ENCODE measurements around the gene HSFX3.
A peak's percentile ranks its signal among the peaks of the same experiment; 100 is the strongest.
"Not testable (repeated sequence)": the region's sequence is repeated elsewhere in the genome, so short reads cannot be mapped to it uniquely, and the experiment has no call there.

Gene HSFX3

GRCh38 chrX:149568701-149569296, 19.1 kb upstream of the HSFX3 start:
- Histone ChIP-seq H3K4me1 (ENCODE audit: control insufficient read depth, insufficient read depth, low read length) (no peaks in the 10 kb centered on the region), H3K36me3 (ENCODE audit: insufficient read depth, low read length) (no peaks in the 10 kb centered on the region), H3K9ac (ENCODE audit: low read depth, low read length) (no peak overlapping the region), H3K4me2 (ENCODE audit: low read length) (no peak overlapping the region), H3K4me3 (ENCODE audit: low read length) (no peak overlapping the region), H3K27me3 (ENCODE audit: control insufficient read depth, insufficient read depth, low read length) (peaks cover 4% of the 10 kb centered on the region), H3K9me3 (replicated peaks; ENCODE audit: low read length) (no peaks in the 10 kb centered on the region)

GRCh38 chrX:149567621-149568417, 18.1 kb upstream of the HSFX3 start:
- no peak overlapping the region for H3K4me3 ChIP-seq (ENCODE audit: low read length)
- H3K27me3 ChIP-seq (ENCODE audit: control insufficient read depth, insufficient read depth, low read length), result peaks cover 4% of the 10 kb centered on the region
- no peaks in the 10 kb centered on the region for H3K36me3 ChIP-seq (ENCODE audit: insufficient read depth, low read length)
- H3K4me1 ChIP-seq (ENCODE audit: control insufficient read depth, insufficient read depth, low read length), result no peaks in the 10 kb centered on the region
- no peak overlapping the region for H3K9ac ChIP-seq (ENCODE audit: low read depth, low read length)
- no peak overlapping the region for H3K4me2 ChIP-seq (ENCODE audit: low read length)
- no peaks in the 10 kb centered on the region for H3K9me3 ChIP-seq (replicated peaks; ENCODE audit: low read length)

GRCh38 chrX:149563359-149563758, 13.6 kb upstream of the HSFX3 start:
- H3K36me3 ChIP-seq (ENCODE audit: insufficient read depth, low read length), result no peaks in the 10 kb centered on the region
- no peak overlapping the region for H3K9ac ChIP-seq (ENCODE audit: low read depth, low read length)
- no peaks in the 10 kb centered on the region for H3K27me3 ChIP-seq (ENCODE audit: control insufficient read depth, insufficient read depth, low read length)
- no peak overlapping the region for H3K4me3 ChIP-seq (ENCODE audit: low read length)
- no peaks in the 10 kb centered on the region for H3K9me3 ChIP-seq (replicated peaks; ENCODE audit: low read length)
- H3K4me1 ChIP-seq (ENCODE audit: control insufficient read depth, insufficient read depth, low read length), result no peaks in the 10 kb centered on the region
- H3K4me2 ChIP-seq (ENCODE audit: low read length), result no peak overlapping the region

GRCh38 chrX:149555251-149555650, 5.5 kb upstream of the HSFX3 start:
- not testable (repeated sequence) for H3K4me3 ChIP-seq (ENCODE audit: low read length); H3K9ac ChIP-seq (ENCODE audit: low read depth, low read length); H3K36me3 ChIP-seq (ENCODE audit: insufficient read depth, low read length); H3K4me2 ChIP-seq (ENCODE audit: low read length); H3K9me3 ChIP-seq (replicated peaks; ENCODE audit: low read length); H3K27me3 ChIP-seq (ENCODE audit: control insufficient read depth, insufficient read depth, low read length); H3K4me1 ChIP-seq (ENCODE audit: control insufficient read depth, insufficient read depth, low read length)

GRCh38 chrX:149551939-149552248, 2.2 kb upstream of the HSFX3 start:
- H3K4me3 ChIP-seq (ENCODE audit: low read length); H3K27me3 ChIP-seq (ENCODE audit: control insufficient read depth, insufficient read depth, low read length); H3K9me3 ChIP-seq (replicated peaks; ENCODE audit: low read length); H3K4me2 ChIP-seq (ENCODE audit: low read length); H3K4me1 ChIP-seq (ENCODE audit: control insufficient read depth, insufficient read depth, low read length); H3K9ac ChIP-seq (ENCODE audit: low read depth, low read length); H3K36me3 ChIP-seq (ENCODE audit: insufficient read depth, low read length): not testable (repeated sequence)

- H3K4me1 ChIP-seq (ENCODE audit: control insufficient read depth, insufficient read depth, low read length); H3K4me2 ChIP-seq (ENCODE audit: low read length); H3K9ac ChIP-seq (ENCODE audit: low read depth, low read length); H3K27me3 ChIP-seq (ENCODE audit: control insufficient read depth, insufficient read depth, low read length); H3K36me3 ChIP-seq (ENCODE audit: insufficient read depth, low read length); H3K4me3 ChIP-seq (ENCODE audit: low read length); H3K9me3 ChIP-seq (replicated peaks; ENCODE audit: low read length): not testable (repeated sequence)
These were observed 1.7 kb upstream of the HSFX3 start for GRCh38 chrX:149551245-149551938.

- H3K9ac ChIP-seq (ENCODE audit: low read depth, low read length); H3K4me1 ChIP-seq (ENCODE audit: control insufficient read depth, insufficient read depth, low read length); H3K4me3 ChIP-seq (ENCODE audit: low read length); H3K9me3 ChIP-seq (replicated peaks; ENCODE audit: low read length); H3K36me3 ChIP-seq (ENCODE audit: insufficient read depth, low read length); H3K4me2 ChIP-seq (ENCODE audit: low read length); H3K27me3 ChIP-seq (ENCODE audit: control insufficient read depth, insufficient read depth, low read length): not testable (repeated sequence)
These were observed 730 bp upstream of the HSFX3 start for GRCh38 chrX:149550454-149550853.

GRCh38 chrX:149547782-149548181, 1.9 kb downstream of the HSFX3 start:
- not testable (repeated sequence) for H3K9ac ChIP-seq (ENCODE audit: low read depth, low read length); H3K36me3 ChIP-seq (ENCODE audit: insufficient read depth, low read length); H3K4me3 ChIP-seq (ENCODE audit: low read length); H3K4me1 ChIP-seq (ENCODE audit: control insufficient read depth, insufficient read depth, low read length); H3K27me3 ChIP-seq (ENCODE audit: control insufficient read depth, insufficient read depth, low read length); H3K4me2 ChIP-seq (ENCODE audit: low read length); H3K9me3 ChIP-seq (replicated peaks; ENCODE audit: low read length)

GRCh38 chrX:149546962-149547361, 2.8 kb downstream of the HSFX3 start:
- not testable (repeated sequence) for H3K4me1 ChIP-seq (ENCODE audit: control insufficient read depth, insufficient read depth, low read length); H3K27me3 ChIP-seq (ENCODE audit: control insufficient read depth, insufficient read depth, low read length); H3K4me2 ChIP-seq (ENCODE audit: low read length); H3K9ac ChIP-seq (ENCODE audit: low read depth, low read length); H3K9me3 ChIP-seq (replicated peaks; ENCODE audit: low read length); H3K4me3 ChIP-seq (ENCODE audit: low read length); H3K36me3 ChIP-seq (ENCODE audit: insufficient read depth, low read length)

GRCh38 chrX:149545545-149546543, 3.9 kb downstream of the HSFX3 start:
- not testable (repeated sequence) for H3K36me3 ChIP-seq (ENCODE audit: insufficient read depth, low read length); H3K9me3 ChIP-seq (replicated peaks; ENCODE audit: low read length); H3K9ac ChIP-seq (ENCODE audit: low read depth, low read length); H3K4me1 ChIP-seq (ENCODE audit: control insufficient read depth, insufficient read depth, low read length); H3K4me2 ChIP-seq (ENCODE audit: low read length); H3K27me3 ChIP-seq (ENCODE audit: control insufficient read depth, insufficient read depth, low read length); H3K4me3 ChIP-seq (ENCODE audit: low read length)

- H3K4me1 ChIP-seq (ENCODE audit: control insufficient read depth, insufficient read depth, low read length), result peaks cover 5% of the 10 kb centered on the region
These were observed 8.1 kb downstream of the HSFX3 start for GRCh38 chrX:149541521-149542047.

More at GRCh38 chrX:149541521-149542047, 8.1 kb downstream of the HSFX3 start:
- Histone ChIP-seq H3K9me3 (replicated peaks; ENCODE audit: low read length) (no peaks in the 10 kb centered on the region), H3K9ac (ENCODE audit: low read depth, low read length) (peak overlapping the region; percentile 85), H3K36me3 (ENCODE audit: insufficient read depth, low read length) (no peaks in the 10 kb centered on the region), H3K4me2 (ENCODE audit: low read length) (peak overlapping the region; percentile 84), H3K27me3 (ENCODE audit: control insufficient read depth, insufficient read depth, low read length) (no peaks in the 10 kb centered on the region), H3K4me3 (ENCODE audit: low read length) (peak overlapping the region; percentile 81)

Data from skeletal muscle satellite cell (primary cell).